22Rv1 (cell line): ENCODE measurements around the gene NRG3.

Experiments
- CTCF ChIP-seq: fragments of 450-650 bp; IDR thresholded peaks from 2 replicates; pipeline ENCODE4 v1.5.1; 2017; ENCODE audit warnings: mild to moderate bottlenecking
- ZFX ChIP-seq: fragments of 450-650 bp; IDR thresholded peaks from 2 replicates; pipeline ENCODE4 v1.6.1; 2017; ENCODE audit warnings: antibody characterized with exemption, borderline replicate concordance

DNA sequence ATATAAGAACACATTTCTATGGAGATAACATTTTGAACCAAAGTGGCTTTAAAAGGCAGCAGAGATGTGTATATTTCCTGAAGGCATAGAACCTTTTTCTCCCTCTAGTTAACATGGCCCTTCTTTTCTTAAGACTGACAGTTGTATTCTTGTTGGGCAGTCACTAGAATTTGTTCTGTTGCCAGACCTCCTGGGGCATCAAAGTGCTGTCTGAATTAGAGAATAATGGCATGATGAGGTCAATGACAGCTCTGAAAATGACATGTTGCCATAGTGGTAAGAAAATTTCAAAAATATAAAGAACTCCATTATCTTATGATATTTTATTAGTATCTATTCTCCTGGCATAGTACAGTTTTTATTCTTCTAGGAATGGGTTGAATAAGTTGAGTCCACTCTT, 446.7 kb downstream of the NRG3 start:
- TF ChIP-seq CTCF = no peak
- no peak for TF ChIP-seq ZFX
